SW480 (cell line): ENCODE results near the gene RTN4RL1.
"Not testable (repeated sequence)": the region's sequence is repeated elsewhere in the genome, so short reads cannot be mapped to it uniquely, and the experiment has no call there.

Source experiments
- DNase-seq: peaks from one replicate; pipeline ENCODE4 v3.0.0-alpha.2; 2016; ENCODE audit warnings: low spot score

Gene RTN4RL1

DNA sequence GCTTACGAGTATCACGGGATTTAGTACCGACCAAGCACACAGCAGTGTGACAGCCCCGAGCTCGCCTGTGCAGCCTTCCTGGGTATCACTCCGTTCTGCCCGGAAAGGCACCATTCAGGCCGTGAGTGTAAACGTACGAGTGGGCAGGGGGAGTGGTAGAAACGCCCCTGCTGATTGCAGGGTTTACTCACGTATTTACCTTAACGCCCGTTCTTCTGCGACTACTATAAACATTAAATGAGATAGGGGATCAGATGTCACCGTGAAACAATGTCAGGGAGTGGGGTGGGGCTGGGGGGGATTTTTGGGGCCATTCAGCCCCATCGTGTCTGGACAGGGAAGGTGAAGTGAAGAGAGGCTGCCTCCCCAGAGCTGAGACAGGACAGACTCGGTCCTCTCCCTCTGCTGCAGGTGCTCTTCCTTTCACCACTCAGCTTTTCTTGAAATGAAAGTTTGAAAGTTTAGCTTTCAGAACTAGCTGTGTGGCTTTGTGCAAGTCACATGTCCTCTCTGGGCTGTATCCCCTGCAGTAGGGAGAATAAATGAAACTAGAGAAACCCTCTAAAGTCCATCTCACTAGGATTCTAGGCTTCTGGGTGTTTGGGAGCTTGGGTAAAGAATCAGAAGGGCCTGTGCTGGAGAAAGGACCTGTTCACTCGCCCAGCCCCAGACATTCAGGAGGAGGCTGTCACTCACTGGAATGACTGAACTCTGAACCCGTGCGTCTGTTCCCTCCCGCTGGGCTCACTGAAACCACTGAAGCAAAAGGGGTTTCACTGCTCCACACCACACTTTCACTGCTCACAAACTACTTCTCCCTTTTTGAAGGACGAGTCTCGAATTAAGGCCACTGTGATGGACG, 128.7 kb downstream of the RTN4RL1 start:
- no peak for DNase-seq

DNA sequence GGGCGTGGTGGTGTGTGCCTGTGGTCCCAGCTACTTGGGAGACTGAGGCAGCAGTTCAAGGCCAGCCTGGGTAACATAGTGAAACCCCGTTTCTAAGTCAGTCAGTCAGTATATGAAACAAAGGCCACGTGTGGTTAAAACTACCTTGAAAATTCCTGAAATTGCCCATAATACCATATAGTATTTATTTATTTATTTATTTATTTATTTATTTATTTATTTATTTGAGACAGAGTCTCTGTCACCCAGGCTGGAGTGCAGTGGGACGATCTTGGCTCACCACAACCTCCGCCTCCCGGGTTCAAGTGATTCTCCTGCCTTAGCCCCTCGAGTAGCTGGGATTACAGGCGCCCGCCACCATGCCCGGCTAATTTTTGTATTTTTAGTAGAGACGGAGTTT, 129.7 kb downstream of the RTN4RL1 start:
- not testable (repeated sequence) for DNase-seq

DNA sequence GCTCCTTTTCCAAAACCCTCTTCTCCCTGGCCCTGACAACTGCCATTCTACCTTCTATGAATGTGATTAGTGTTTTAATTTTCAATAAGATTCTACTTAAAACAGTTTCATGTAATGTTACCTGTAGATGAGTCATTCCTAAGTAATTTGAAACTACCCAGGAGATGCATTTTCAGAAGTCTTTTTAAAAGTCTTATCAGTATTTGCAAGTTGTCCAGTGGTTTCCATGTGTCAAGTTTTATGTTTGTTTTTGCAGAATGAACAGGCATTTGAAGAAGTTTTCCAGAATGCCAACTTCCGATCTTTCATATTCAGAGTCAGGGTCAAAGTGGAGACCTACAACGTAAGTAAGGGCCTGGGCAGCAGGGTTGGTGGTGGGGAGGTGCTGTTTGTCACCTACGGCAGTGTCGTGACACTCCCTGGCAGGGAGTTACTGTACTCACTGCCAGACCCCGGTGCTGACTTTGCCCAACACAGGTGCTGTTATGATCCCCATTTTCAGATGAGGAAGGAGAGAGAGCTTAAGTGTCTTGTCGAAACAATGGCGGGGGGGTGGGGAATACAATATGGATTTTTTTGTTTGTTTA, 130.3 kb downstream of the RTN4RL1 start:
- no peak for DNase-seq

DNA sequence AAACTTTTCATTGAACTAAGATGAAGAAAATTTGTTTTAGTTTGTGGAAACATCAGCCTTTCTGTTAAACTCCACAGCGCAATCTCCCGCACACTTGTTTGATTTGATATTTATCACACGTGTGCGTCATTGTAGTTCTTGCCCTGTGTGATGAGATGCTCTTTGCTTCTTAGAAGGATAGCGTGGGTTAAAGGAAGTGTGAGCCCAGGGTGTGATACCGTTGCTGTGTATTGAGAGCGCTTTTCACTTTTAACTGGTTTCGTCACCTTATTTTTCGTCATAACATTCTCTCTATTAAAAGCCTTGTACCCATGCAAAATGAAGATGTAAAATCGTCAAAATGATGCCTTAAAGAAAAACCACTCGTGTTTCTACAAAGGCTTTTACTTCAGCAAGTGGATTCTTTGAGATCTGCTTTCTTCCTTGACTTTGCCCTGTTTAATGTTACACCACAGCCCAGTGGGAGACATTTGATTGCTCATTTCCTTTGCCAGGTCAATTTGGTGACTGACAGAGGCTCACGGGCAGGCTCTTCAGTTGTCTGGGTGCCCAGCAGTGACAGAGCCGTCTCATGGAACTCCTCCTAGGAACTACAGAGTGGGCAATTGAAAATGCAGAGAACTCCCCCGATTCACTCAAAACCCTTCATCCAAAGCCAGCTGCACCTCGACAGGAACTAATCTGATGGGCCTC, 134.2 kb downstream of the RTN4RL1 start:
- DNase-seq, result no peak

DNA sequence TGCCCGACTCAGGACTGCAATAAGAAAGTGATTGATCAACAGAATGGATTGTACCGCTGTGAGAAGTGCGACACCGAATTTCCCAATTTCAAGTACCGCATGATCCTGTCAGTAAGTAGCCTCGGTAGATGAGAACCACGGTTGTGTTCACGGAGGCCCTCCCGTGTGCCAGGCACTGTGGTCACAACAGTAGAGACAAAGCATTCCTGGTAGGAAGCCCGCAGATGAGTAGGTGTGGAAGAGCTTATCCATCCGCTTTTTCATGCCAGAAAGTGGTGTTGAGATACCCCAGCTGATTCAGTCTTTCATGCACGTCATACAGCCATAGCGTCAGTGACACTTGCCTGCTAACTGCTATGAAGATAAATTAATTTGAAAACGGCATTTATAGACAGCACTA, 136.4 kb downstream of the RTN4RL1 start:
- DNase-seq, result no peak
